Measurements from ENCODE around the gene HNRNPH2.

HNRNPH2 gene

GRCh38 chrX:101395789-101396188 lies 12.2 kb upstream of the HNRNPH2 start:
- no peak for DNase-seq (ENCODE audit: low read depth, low spot score)

GRCh38 chrX:101397779-101398178 lies 10.2 kb upstream of the HNRNPH2 start:
- no peak for DNase-seq (ENCODE audit: low read depth, low spot score)

- DNase-seq (ENCODE audit: low read depth, low spot score): no peak
Measured at GRCh38 chrX:101398694-101399093, 9.3 kb upstream of the HNRNPH2 start.

GRCh38 chrX:101399825-101400224 lies 8.2 kb upstream of the HNRNPH2 start:
- DNase-seq (ENCODE audit: low read depth, low spot score): no peak

GRCh38 chrX:101407167-101407747 lies 765 bp upstream of the HNRNPH2 start:
- peak; percentile 17 for DNase-seq (ENCODE audit: low read depth, low spot score)

GRCh38 chrX:101408532-101408841 lies 465 bp downstream of the HNRNPH2 start:
- DNase-seq (ENCODE audit: low read depth, low spot score): no peak

GRCh38 chrX:101409043-101409442 lies 1.0 kb downstream of the HNRNPH2 start:
- no peak for DNase-seq (ENCODE audit: low read depth, low spot score)

GRCh38 chrX:101410461-101410860 lies 2.4 kb downstream of the HNRNPH2 start:
- peak; percentile 22 for DNase-seq (ENCODE audit: low read depth, low spot score)

GRCh38 chrX:101411984-101412383 lies 4.0 kb downstream of the HNRNPH2 start:
- no peak for DNase-seq (ENCODE audit: low read depth, low spot score)

- peak; percentile 72 for DNase-seq (ENCODE audit: low read depth, low spot score)
Measured at GRCh38 chrX:101415180-101416145, 7.4 kb downstream of the HNRNPH2 start.

- DNase-seq (ENCODE audit: low read depth, low spot score): no peak
Measured at GRCh38 chrX:101416691-101417090, 8.7 kb downstream of the HNRNPH2 start.

GRCh38 chrX:101417190-101417589 lies 9.2 kb downstream of the HNRNPH2 start:
- DNase-seq (ENCODE audit: low read depth, low spot score): no peak

GRCh38 chrX:101417981-101418841 lies 10.2 kb downstream of the HNRNPH2 start:
- peak; percentile 60 for DNase-seq (ENCODE audit: low read depth, low spot score)

GRCh38 chrX:101419489-101419888 lies 11.5 kb downstream of the HNRNPH2 start:
- DNase-seq (ENCODE audit: low read depth, low spot score): no peak

GRCh38 chrX:101427954-101428353 lies 19.9 kb downstream of the HNRNPH2 start:
- no peak for DNase-seq (ENCODE audit: low read depth, low spot score)

GRCh38 chrX:101429934-101430333 lies 21.9 kb downstream of the HNRNPH2 start:
- DNase-seq (ENCODE audit: low read depth, low spot score): peak; percentile 28

GRCh38 chrX:101430457-101431078 lies 22.5 kb downstream of the HNRNPH2 start:
- DNase-seq (ENCODE audit: low read depth, low spot score): peak; percentile 19

- DNase-seq (ENCODE audit: low read depth, low spot score): no peak
Measured at GRCh38 chrX:101442085-101442484, 34.1 kb downstream of the HNRNPH2 start.

- no peak for DNase-seq (ENCODE audit: low read depth, low spot score)
Measured at GRCh38 chrX:101449279-101449678, 41.3 kb downstream of the HNRNPH2 start.

GRCh38 chrX:101450085-101450484 lies 42.1 kb downstream of the HNRNPH2 start:
- DNase-seq (ENCODE audit: low read depth, low spot score): no peak

- no peak for DNase-seq (ENCODE audit: low read depth, low spot score)
Measured at GRCh38 chrX:101450961-101451360, 42.9 kb downstream of the HNRNPH2 start.

- no peak for DNase-seq (ENCODE audit: low read depth, low spot score)
Measured at GRCh38 chrX:101452056-101452455, 44.0 kb downstream of the HNRNPH2 start.
